Skin epidermis (tissue), 12 donors: Measurements from ENCODE around the gene RAB7B.
"Not testable (repeated sequence)": the region's sequence is repeated elsewhere in the genome, so short reads cannot be mapped to it uniquely, and the experiment has no call there.

Experiments used
- H3K27ac ChIP-seq, 21 experiments: fragments of 200-600 bp; sonication (generic) in 11 of 21; one replicate each; pipeline ENCODE4 v1.5.0; 2020; ENCODE audit warnings: mild to moderate bottlenecking in 3 of 21, inconsistent platforms in 2 of 21, moderate library complexity in 2 of 21
- H3K4me3 ChIP-seq, 7 experiments: fragments of 200-600 bp; sonication (generic) in 2 of 7; one replicate each; pipeline ENCODE4 v1.5.0; 2020; ENCODE audit warnings: inconsistent platforms in 2 of 7, mild to moderate bottlenecking in 2 of 7, moderate library complexity in 1 of 7

Gene RAB7B, protein sequence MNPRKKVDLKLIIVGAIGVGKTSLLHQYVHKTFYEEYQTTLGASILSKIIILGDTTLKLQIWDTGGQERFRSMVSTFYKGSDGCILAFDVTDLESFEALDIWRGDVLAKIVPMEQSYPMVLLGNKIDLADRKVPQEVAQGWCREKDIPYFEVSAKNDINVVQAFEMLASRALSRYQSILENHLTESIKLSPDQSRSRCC

DNA sequence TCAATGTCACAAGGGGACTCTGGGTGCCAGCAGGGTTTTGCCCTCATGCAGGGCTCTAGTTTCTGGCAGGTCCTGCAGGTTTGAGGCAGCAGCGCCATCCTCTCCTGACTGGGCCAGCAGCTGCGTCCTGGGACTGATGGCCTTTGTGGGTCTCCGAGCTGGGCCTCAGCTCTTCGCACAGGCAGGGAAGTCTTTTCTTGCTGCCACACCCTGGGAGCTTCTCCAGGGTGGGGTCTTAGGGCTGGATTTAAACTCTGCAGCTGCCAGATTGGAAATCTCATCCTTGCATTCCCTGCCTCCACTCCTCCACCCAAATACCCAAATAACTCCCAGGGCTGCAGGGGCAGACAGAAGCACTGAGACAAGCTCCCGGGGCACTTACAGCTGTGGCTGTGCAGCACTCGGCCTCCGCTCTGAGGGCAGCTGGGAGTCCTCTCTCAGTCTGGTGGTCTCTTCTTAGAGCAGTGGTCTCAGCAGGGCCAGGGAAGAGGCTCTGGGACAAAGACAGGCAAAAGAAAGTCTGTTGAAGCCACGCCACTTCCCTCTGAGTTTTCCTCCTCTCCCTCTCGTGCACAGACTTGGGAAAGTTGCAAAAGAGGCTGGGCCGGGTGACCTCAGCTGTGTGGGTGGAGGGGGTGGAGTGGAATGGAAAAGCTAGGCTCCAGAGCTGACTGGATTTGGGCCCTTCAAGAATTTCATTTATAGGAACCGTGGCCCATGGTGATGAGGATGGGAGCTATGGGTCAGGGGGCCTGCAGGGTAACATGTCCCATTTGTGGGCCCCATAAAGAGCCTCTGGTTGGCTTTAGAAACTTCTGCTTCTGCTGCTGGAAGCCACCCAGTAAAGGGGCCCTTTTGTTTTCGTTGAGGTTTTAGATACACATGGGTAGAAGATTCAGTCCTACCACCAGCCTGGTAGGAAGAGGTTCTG lies at the start of gene RAB7B:
RAB7B (minus strand) TSS at position 525 of the 931 bp plus-strand sequence. CDS start 9,260 bp downstream, outside the sequence.
- Histone ChIP-seq H3K4me3 (peak within 1 kb of the TSS; percentile 35 to 58 (median 43)), H3K27ac (peak within 1 kb of the TSS in 20 of 21 experiments; percentile 78 to 95 (median 89))

DNA sequence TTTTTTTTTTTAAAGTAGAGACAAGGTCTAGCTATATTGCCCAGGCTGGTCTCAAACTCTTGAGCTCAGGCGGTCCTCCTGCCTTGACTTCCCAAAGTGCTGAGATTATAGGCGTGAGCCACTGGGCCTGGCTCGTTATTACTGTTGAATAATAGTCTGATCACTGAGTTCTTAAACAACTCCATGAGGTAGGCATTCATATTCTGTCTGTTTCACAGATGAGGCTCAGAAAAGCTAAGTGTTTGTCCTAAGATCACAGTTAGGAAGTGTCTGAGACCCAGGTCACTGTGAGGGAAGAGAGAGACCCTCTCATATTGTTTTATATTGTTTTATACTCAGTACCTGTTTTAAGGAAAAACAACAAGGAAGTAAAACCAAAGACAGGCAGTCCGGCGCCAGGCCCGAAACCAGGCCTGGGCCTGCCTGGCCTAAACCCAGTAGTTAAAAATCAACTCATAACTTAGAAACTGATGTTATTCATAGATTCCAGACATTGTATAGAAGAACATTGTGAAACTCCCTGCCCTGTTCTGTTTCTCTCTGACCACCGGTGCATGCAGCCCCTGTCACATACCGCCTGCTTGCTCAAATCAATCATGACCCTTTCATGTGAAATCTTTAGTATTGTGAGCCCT lies 49.2 kb upstream of the RAB7B start:
- H3K4me3 ChIP-seq = not testable (repeated sequence)
- peak overlapping the region in 4 of 21 experiments; percentile 14 to 74 (median 22) for H3K27ac ChIP-seq

DNA sequence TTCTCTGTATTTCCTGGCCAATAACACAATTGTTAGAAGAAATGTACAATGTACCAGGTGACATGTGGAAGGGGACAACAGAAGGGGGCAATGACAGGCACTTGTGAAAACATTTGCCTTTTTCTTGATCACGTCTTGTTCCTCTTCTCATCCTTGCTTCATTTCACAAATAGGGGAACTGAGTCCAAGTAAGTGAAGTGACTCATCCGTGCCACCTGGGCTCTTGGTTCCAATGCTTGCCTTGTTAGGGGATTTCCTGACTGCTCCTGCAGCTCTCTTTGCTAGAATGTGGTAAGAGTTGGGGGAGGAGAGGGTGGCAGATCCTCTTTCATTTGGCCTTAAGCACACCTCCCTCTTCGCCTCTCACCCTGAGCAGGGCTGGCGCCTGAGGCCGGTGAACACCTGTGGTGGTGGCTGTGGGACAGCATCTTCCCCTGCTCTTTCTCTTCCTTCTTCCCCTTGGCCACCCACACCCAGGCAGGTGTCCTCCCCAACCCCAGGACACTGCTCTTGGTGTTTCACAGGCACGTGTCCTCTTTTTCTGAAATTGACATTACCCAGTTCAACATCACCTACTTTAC lies 47.5 kb upstream of the RAB7B start:
- Histone ChIP-seq H3K27ac (peak overlapping the region in 6 of 21 experiments; percentile 3 to 74 (median 26)), H3K4me3 (no peak overlapping the region)

DNA sequence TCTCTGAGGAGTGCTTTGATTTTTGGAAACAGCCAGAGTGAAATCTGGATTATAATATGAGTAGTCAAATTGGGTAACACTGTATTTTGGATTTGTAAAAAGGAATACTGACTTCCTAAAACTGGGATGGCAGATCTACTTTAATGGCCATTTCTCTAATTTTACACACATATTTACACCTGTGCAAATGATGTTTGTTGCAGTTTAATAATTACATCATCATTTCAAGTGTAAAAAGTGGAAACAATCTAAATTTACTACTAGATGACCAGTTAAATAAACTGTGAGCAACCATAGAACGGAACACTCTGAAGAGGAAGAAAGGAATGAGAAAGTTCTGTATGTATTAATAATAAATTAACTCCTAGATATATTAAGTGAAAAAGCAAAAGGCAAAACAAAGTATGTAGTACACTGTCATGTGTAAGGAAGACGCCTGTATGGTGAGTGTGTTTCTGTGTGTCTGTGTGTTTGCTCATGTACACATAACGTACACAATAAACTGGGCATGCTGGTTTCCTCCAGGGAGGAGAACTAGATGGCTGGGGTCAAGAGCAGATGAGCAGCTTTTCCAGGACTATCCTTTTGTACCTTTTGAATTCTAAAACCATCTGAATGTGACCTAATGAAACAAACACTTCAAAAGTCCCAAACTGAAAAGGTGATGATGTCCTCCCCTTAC lies 46.9 kb upstream of the RAB7B start:
- peak overlapping the region in 2 of 21 experiments; percentile 8 to 74 for H3K27ac ChIP-seq
- H3K4me3 ChIP-seq = no peak overlapping the region

DNA sequence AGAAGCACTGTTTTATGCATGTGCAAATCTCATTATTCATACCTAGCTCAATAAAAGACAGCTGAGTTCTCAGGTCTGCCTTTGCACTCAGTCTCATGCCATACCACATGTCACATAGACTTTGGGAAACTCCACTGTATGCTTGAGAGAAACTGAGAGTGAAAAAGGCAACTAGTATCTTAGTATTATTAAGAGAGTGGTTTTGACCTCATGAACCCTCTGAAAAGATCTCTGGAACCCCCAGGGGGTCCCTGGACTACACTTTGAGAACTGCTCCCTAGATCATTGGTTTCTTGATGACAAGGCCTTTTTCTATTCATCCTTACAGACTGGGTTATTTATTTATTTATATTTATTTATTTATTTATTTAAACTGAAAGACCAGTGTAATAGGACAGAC lies 46.1 kb upstream of the RAB7B start:
- Histone ChIP-seq H3K4me3 (no peak overlapping the region), H3K27ac (peak overlapping the region in 1 of 21 experiments; percentile 74)

DNA sequence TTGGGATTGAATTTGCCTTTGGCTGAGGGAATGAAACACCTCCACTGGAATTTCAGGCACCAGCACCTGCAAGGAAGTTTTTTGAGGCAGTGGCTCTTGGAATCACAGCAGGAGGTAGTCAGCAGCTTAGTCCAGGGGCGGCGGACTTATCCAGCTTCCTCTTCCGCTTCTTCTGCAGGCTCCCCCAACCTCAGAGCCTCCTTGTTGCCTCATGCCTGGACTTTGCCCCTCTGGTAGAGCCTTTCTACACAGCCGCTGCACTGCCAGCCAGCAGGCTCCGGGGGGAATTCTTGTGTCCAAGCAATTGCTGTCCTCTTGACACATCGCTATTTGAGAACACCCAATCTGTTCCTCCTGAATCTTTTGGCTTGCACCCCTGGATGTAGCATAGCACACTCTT lies 45.4 kb upstream of the RAB7B start:
- H3K4me3 ChIP-seq = no peak overlapping the region
- H3K27ac ChIP-seq = peak overlapping the region in 3 of 21 experiments; percentile 12 to 67 (median 23)

DNA sequence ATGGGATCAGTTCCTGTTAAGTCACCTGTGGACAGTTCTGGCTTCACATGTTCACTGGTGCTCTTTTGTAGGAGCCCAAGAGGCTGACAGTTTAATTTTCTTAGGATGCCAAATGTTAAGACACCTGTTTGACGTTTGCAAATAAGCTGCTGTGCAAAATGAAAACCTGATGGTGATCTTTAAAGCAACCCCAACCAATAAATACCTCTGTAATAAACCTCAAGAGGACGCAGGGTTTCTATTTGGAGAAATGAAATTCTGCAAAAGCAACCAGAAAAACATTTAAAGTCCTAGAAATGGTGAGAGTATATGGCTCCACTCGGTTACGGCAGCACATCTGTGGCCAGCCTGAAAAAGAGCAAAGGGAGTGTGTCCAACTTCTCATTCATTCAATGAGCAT lies 44.1 kb upstream of the RAB7B start:
- Histone ChIP-seq H3K4me3 (no peak overlapping the region), H3K27ac (no peak overlapping the region)

DNA sequence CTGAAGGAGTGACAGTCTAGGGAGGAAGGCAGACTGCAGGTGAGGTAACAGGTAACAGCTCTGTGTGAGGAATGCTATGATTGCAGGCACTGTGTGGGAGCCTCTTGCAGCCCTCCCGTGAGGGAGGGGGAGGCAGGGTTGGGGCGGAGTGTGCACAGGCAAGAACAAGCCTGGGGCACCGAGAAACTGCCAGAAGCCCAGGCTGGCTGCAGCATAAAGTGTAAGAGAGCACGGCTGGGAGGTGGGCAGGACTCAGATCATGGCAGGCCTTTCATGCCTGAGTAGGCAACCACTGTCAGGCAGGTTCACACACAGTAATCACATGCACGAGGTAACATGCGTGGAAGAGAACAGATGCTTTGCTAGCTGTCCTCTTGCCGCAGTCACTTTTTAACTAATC lies 38.4 kb upstream of the RAB7B start:
- no peak overlapping the region for H3K4me3 ChIP-seq
- no peak overlapping the region for H3K27ac ChIP-seq

DNA sequence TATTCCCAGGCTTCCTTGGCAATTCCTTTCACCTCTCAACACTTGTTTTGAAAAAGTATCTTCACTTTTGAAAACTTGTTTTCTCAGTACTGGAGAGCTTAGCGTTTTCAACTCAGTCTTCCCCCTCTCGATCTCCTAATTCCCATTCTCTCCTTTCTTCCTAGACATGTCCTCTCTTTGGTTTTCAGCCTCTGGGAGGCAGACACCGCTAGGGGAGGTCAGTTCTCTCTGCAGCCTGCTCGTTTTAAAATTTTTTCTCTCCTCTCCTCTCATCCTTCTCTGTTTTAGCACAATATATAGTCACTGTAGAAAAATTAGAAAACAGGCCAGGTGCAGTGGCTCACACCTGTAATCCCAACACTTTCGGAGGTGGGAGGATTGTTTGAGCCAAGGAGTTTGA lies 37.1 kb upstream of the RAB7B start:
- H3K4me3 ChIP-seq = no peak overlapping the region

DNA sequence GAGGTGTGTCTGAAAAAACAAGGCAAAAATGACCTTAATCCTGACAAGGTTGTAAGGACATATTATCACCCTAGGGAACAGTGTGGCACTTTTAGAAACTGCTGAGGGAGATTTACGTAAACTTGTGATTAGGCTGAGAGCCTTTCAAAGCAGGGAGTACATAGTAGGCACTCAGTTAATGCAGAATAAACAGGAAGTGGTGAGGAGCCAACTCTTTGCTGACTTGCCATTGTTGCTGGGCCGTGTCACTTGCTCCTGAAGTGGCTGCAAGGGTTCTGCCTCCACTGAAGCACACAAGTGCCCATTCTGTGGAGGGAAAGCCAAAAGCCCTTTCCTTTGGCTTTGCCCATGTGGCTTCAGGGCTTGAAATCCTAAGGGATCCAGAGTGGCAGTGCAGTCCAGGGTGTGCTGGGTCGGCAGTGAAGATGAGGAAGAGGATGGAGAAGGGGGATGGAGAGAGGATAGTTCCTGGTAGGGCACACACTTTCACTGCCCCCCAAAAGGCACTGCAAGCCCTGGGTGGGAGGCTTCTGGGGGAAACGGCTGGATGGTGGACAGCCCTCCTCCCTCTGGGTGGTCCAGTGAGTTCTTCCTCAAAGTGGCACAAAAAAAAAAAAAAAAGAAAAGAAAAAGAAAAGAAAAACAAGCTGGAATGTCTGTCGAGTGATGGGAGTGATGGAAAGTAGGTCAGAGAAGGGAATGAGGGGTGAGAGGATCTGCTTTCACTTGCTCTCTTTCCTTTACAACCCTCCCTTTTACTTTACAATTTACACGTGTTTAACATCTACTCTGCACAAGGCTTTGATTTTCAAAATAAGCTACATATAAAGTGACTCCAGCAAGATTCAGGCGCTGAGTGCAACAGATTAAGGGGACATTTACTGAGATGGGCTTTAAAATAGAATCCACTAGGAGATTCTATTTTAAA lies 36.1 kb upstream of the RAB7B start:
- Histone ChIP-seq H3K4me3 (no peak overlapping the region), H3K27ac (peak overlapping the region in 1 of 21 experiments; percentile 74)

More for the DNA sequence above, 37.1 kb upstream of the RAB7B start:
- no peak overlapping the region for H3K27ac ChIP-seq

DNA sequence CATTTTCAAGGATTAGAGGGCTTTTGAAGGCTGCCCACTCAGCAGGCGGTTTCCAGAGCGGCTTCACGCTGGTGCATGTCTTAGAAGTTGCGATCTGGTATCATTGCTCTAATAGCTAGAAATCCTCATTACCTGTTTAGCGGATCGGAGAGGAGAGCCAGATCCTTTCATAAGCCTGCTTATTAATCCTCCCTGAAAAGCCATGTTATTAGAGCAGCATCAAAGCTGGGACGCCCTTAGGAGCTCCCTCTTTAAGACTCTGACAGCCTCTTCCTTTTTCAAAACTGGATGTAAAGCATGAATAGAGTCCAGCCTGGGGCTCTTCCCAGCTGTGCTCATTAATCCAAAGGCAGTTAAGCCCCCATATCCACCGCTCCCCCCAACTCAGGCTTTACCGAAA lies 34.4 kb upstream of the RAB7B start:
- no peak overlapping the region for H3K4me3 ChIP-seq
- peak overlapping the region in 3 of 21 experiments; percentile 5 to 64 (median 6) for H3K27ac ChIP-seq

DNA sequence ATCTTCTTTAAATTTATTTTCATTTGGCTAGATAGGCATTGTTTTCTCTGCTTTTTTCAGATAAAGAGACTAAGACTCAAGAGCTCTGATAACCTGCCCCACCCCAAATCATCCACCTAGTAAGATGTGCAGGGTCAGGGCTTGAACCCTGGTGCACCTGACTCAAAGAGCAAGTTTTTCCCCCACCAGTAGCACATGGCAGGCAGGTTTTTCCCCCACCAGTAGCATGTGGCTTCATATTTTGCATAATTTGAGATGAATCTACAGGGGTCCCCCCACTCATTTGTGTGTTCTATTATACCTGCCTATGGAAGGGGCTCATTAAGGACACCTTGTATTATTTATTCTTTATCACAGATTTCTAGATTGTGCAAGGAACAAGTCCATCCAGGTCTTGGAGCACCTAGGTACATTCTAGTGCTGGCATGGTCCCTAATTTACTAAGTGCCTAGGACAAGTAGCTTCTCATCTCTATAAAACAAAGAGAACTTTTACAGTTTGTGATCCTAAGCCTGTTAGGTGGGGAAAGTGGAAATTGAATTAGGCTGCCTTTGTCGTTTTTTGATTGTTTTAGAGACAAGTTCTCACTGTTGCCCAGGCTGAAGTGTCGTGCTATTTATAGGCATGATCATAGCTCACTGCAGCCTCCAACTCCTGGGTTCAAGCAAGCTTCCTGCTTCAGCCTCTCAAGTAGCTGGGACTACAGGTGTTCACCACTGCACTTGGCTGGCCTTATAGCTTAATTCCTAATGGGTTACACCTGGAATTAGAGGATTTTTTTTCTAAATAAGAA lies 33.7 kb upstream of the RAB7B start:
- Histone ChIP-seq H3K27ac (peak overlapping the region in 3 of 21 experiments; percentile 6 to 64 (median 11)), H3K4me3 (no peak overlapping the region)

DNA sequence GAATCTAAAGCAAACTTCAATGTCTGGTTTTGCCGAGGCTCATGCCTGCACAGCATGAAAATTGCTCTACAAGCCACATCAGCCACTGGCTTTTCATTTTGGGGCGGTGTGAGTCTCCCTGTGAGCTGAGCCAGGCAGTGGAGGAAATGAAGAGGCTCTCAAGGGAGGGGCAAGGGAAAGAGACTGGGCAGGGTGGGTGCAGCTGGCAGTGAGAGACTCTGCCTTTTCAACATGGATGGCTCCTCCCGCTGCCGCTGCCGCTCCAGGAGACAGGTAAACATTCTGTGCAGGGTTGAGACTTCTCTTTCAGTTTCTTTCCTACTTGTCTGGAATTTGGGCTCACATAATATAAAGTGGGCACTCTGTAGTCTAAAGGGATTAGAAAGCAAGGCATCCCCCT lies 31.8 kb upstream of the RAB7B start:
- Histone ChIP-seq H3K27ac (peak overlapping the region in 7 of 21 experiments; percentile 5 to 48 (median 26)), H3K4me3 (peak overlapping the region in 2 of 7 experiments; percentile 5 to 9)

DNA sequence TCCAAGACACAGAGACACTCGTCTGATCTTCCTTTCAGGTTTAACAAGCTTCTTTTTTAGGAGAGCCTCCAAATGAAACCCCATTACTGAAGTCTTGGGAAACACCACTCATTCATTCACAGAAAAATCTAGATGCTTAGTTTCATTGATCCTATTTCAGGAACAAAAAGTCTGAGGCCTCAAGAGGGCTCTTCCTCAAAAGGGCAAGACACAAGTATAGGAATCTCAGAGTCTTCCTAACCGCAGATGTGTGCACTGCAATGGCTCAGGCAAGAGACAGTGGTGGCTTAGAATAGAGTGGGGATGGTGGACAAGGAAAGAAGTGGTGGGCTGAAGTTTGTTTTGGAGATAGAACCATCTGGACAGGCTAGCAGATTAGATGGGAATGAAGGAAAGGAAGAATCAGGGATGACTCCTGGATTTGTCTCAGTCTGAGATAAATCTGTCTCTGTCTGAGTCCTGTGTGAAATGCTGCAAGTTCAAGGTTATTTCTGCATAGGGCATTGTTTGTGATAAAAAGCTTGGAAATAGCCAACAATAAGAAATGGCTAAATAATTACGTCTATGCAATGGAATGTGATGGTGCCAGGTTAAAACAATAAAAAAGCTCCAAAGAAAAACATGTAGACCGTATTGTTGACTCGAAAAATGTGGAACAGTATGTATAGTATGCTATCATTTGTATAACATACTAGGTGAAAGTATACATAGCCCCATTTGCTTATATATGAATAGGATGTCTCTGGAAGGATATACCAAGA lies 29.4 kb upstream of the RAB7B start:
- no peak overlapping the region for H3K27ac ChIP-seq
- no peak overlapping the region for H3K4me3 ChIP-seq

DNA sequence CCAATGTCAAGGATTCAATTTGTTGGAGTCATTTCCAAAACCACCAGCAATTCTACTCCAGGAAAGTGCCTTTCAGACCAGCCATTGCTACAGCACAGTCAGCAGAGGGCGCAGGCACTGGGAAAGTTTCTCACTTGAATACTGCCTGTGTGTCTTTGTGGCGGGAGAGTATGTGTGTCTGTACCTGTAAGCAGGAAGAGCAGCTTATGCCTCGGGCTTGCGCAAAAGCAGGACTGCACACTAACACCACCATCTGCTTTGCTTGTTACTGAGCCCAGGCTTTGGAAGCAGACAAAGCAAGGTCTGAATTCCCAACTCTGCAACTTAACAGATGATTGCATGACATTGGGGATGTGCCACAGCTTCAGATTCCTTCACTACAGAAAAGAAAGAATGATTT lies 27.5 kb upstream of the RAB7B start:
- Histone ChIP-seq H3K4me3 (no peak overlapping the region), H3K27ac (peak overlapping the region in 2 of 21 experiments; percentile 49 to 59)

DNA sequence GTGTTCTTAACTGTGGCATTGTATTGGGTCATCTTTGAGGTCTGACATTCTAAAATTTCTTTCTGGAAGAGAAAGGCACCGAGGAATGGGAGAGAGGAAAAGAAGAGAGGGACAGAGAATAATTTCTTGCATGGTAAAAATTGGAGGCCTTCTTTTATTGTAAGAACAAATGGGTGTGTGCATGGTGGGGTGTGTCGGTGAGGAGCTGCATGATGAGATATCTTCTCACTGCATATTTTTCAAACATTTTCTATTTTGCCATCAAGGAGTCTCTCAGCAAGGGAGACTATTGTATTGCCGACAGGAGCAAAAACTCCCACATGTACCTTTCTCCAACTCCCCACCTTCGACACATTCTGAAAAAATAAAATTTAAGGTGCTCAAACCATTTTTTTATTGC lies 27.0 kb upstream of the RAB7B start:
- H3K4me3 ChIP-seq = no peak overlapping the region
- peak overlapping the region in 1 of 21 experiments; percentile 59 for H3K27ac ChIP-seq

DNA sequence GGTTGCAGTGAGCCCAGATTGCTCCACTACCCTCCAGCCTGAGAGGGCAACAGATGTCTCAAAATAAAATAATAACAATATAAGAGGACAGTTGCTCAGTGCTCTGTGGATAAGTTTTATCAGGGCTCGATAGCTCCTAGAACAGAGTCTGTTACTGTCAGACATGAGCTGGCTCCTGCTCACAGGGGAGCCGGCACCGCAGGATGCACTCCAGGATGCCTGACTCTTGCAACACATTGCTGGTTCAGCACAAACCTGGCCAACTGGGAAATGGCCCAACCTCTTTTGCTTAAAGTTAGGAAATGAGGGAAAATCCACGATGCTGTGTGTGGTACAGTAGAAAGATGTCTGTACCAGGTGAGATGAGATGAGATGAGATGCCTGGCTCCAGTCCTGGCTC lies 26.3 kb upstream of the RAB7B start:
- H3K27ac ChIP-seq = peak overlapping the region in 1 of 21 experiments; percentile 59

More for the DNA sequence above, 26.3 kb upstream of the RAB7B start:
- no peak overlapping the region for H3K4me3 ChIP-seq
